ENCODE data around the gene FPR2.

FPR2 gene

GRCh38 chr19:51807925-51808324 is 46.9 kb downstream of the FPR2 start:
- no peak for DNase-seq

GRCh38 chr19:51808333-51808986 is 47.5 kb downstream of the FPR2 start:
- DNase-seq: no peak

- no peak for DNase-seq
Measured at GRCh38 chr19:51809787-51810186, 48.8 kb downstream of the FPR2 start.

GRCh38 chr19:51810223-51810622 is 49.2 kb downstream of the FPR2 start:
- no peak for DNase-seq

- no peak for DNase-seq
Measured at GRCh38 chr19:51811344-51811743, 50.4 kb downstream of the FPR2 start.

GRCh38 chr19:51815043-51815442 is 54.1 kb downstream of the FPR2 start:
- DNase-seq: no peak

- no peak for DNase-seq
Measured at GRCh38 chr19:51816711-51817110, 55.7 kb downstream of the FPR2 start.

GRCh38 chr19:51820011-51820410 is 59.0 kb downstream of the FPR2 start:
- DNase-seq: no peak

All from activated CD4-positive, alpha-beta T cell treated with anti-CD3 and anti-CD28 coated beads, Interleukin-2, amount 50 U/mL, for 4 hours (primary cell).